HFFc6 (cell line): ENCODE data around the gene NEUROG2. TPM values are rescaled to one million over a fixed set of nuclear protein-coding genes. Genes with fewer than 3 reads are reported as not detected.

Experiments
- DNase-seq: peaks from one replicate; pipeline ENCODE4 v3.0.0-alpha.2; 2018
- H3K27ac Mint-ChIP-seq: 2 replicates; pipeline ENCODE4 v1.8.0; 2020; ENCODE audit warnings: mild to moderate bottlenecking, mixed read lengths
- H3K27me3 Mint-ChIP-seq: 2 replicates; pipeline ENCODE4 v1.8.0; 2021; ENCODE audit warnings: mild to moderate bottlenecking, moderate library complexity, mixed read lengths; ENCODE audit not compliant: insufficient read depth
- H3K36me3 Mint-ChIP-seq: 2 replicates; pipeline ENCODE4 v1.8.0; 2021; ENCODE audit warnings: low read depth, mixed read lengths
- H3K4me1 Mint-ChIP-seq: 2 replicates; pipeline ENCODE4 v1.8.0; 2020; ENCODE audit warnings: low read depth, mixed read lengths
- H3K4me3 Mint-ChIP-seq: 2 replicates; pipeline ENCODE4 v1.8.0; 2020; ENCODE audit warnings: mild to moderate bottlenecking, moderate library complexity, mixed read lengths
- H3K9me3 Mint-ChIP-seq: 2 replicates; pipeline ENCODE4 v1.8.0; 2020; ENCODE audit warnings: mild to moderate bottlenecking, mixed read lengths
- CTCF ChIP-seq: fragments of 200-600 bp; sonication (generic); IDR thresholded peaks from 2 replicates; pipeline ENCODE4 v1.5.0; 2021; ENCODE audit warnings: antibody characterized with exemption, mild to moderate bottlenecking
- total RNA-seq, 6 experiments: library from RNA; stranded (reverse); fragmentation: NEBNext Ultra II Directional; extraction: Animal tissue kit (Norgen Biotek cat#: 25700); gene quantifications; 2 replicates in 1 of 6; 3 replicates in 5 of 6; pipeline ENCODE4 v1.2.3, GENCODE V29; 2021

NEUROG2 gene
- total RNA-seq, 6 experiments from 2014 or later, result not detected

- Mint-ChIP-seq H3K36me3 (no peaks in the 10 kb centered on the region), H3K27me3 (no peaks in the 10 kb centered on the region), H3K4me1 (0 out of 2 replicates have a peak, but pooled peaks cover under 1% of the 10 kb centered on the region), H3K4me3 (no peak overlapping the region), H3K9me3 (no peaks in the 10 kb centered on the region), H3K27ac (no peak overlapping the region)
- DNase-seq, result no peak
- TF ChIP-seq CTCF, result no peak
Measured at GRCh38 chr4:112545346-112545745, 29.4 kb upstream of the NEUROG2 start.

GRCh38 chr4:112540695-112541094 is 24.7 kb upstream of the NEUROG2 start:
- Mint-ChIP-seq H3K36me3 (no peaks in the 10 kb centered on the region), H3K4me3 (no peak overlapping the region), H3K9me3 (no peaks in the 10 kb centered on the region), H3K27ac (no peak overlapping the region), H3K4me1 (peaks cover 9% of the 10 kb centered on the region), H3K27me3 (no peaks in the 10 kb centered on the region)
- DNase-seq, result no peak
- no peak for TF ChIP-seq CTCF

GRCh38 chr4:112536123-112536522 is 20.1 kb upstream of the NEUROG2 start:
- no peak for DNase-seq
- H3K27me3 Mint-ChIP-seq, result peaks cover 2% of the 10 kb centered on the region; the same call in 1 of the 2 replicates
- TF ChIP-seq CTCF, result no peak
- H3K4me3 Mint-ChIP-seq, result no peak overlapping the region
- no peak overlapping the region for H3K27ac Mint-ChIP-seq
- no peaks in the 10 kb centered on the region for H3K9me3 Mint-ChIP-seq
- H3K4me1 Mint-ChIP-seq, result peaks cover 25% of the 10 kb centered on the region
- no peaks in the 10 kb centered on the region for H3K36me3 Mint-ChIP-seq

- no peak overlapping the region; the same call in 1 of the 2 replicates for H3K27ac Mint-ChIP-seq
- peak; percentile 68 for DNase-seq
- no peaks in the 10 kb centered on the region for H3K36me3 Mint-ChIP-seq
- peaks cover 2% of the 10 kb centered on the region for H3K27me3 Mint-ChIP-seq
- H3K9me3 Mint-ChIP-seq, result no peaks in the 10 kb centered on the region
- H3K4me1 Mint-ChIP-seq, result peaks cover 21% of the 10 kb centered on the region
- no peak for TF ChIP-seq CTCF
- H3K4me3 Mint-ChIP-seq, result no peak overlapping the region
Measured at GRCh38 chr4:112532267-112532666, 16.3 kb upstream of the NEUROG2 start.

GRCh38 chr4:112531146-112531545 is 15.2 kb upstream of the NEUROG2 start:
- DNase-seq, result no peak
- Mint-ChIP-seq H3K27me3 (peaks cover 2% of the 10 kb centered on the region), H3K4me3 (no peak overlapping the region), H3K9me3 (no peaks in the 10 kb centered on the region), H3K27ac (peak overlapping the region; percentile 20), H3K36me3 (no peaks in the 10 kb centered on the region), H3K4me1 (peaks cover 32% of the 10 kb centered on the region)
- TF ChIP-seq CTCF, result no peak

- TF ChIP-seq CTCF, result no peak
- Mint-ChIP-seq H3K4me1 (peaks cover 41% of the 10 kb centered on the region), H3K4me3 (peak overlapping the region; percentile 68)
Measured at GRCh38 chr4:112526061-112526460, 10.1 kb upstream of the NEUROG2 start.

More at GRCh38 chr4:112526061-112526460, 10.1 kb upstream of the NEUROG2 start:
- Mint-ChIP-seq H3K27ac (peak overlapping the region; percentile 79), H3K9me3 (0 out of 2 replicates have a peak, but pooled peaks cover 6% of the 10 kb centered on the region), H3K27me3 (peaks cover 24% of the 10 kb centered on the region), H3K36me3 (peaks cover 8% of the 10 kb centered on the region; the same call in 1 of the 2 replicates)
- DNase-seq, result peak; percentile 67
